ENCODE results near the gene LTB4R2.

- TF ChIP-seq, protein P1, sequence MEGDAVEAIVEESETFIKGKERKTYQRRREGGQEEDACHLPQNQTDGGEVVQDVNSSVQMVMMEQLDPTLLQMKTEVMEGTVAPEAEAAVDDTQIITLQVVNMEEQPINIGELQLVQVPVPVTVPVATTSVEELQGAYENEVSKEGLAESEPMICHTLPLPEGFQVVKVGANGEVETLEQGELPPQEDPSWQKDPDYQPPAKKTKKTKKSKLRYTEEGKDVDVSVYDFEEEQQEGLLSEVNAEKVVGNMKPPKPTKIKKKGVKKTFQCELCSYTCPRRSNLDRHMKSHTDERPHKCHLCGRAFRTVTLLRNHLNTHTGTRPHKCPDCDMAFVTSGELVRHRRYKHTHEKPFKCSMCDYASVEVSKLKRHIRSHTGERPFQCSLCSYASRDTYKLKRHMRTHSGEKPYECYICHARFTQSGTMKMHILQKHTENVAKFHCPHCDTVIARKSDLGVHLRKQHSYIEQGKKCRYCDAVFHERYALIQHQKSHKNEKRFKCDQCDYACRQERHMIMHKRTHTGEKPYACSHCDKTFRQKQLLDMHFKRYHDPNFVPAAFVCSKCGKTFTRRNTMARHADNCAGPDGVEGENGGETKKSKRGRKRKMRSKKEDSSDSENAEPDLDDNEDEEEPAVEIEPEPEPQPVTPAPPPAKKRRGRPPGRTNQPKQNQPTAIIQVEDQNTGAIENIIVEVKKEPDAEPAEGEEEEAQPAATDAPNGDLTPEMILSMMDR (IDR thresholded peaks at IDR 0.05): no peak
- no peak for TF ChIP-seq POLR2A (IDR thresholded peaks at IDR 0.05)
Measured at GRCh38 chr14:24324024-24324423, 14.1 kb downstream of the LTB4R2 start.

All from lower leg skin (tissue), 3 donors.